ENCODE data around the gene NACA. TPM values are rescaled to one million over a fixed set of nuclear protein-coding genes. Genes with fewer than 3 reads are reported as not detected.

The NACA gene
- total and polyA plus RNA-seq, 2 of the 13 experiments (the other 11 are each of a cell fraction or from before 2014, with no cell fraction given) = 799 to 1,700 TPM

DNA sequence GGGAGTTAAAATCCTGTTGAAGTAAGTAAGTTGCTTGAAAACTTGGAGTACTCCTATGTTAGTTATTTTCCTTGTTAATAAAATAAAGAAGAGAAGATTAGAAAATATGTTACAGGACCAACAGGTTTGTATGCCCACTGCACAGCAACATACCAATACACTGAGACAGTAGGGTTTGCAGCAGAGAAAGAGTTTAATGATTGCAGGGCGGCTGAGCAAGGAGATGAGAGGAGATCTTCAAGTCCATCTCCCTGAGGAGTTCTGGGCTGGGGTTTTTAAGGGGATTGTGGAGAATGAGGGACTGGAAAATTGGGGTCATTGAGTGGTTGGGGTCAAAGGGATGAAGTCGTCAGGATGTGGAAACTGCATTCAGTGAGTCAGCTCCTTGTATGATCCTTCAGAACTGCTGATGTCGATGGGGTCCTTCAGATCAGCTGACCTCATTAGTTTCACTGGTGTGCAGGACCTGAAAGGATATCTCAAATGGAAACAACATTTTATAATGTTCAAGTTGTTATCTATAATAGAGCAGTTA, 33.7 kb upstream of the NACA start (continued):
- TF ChIP-seq, protein P1, sequence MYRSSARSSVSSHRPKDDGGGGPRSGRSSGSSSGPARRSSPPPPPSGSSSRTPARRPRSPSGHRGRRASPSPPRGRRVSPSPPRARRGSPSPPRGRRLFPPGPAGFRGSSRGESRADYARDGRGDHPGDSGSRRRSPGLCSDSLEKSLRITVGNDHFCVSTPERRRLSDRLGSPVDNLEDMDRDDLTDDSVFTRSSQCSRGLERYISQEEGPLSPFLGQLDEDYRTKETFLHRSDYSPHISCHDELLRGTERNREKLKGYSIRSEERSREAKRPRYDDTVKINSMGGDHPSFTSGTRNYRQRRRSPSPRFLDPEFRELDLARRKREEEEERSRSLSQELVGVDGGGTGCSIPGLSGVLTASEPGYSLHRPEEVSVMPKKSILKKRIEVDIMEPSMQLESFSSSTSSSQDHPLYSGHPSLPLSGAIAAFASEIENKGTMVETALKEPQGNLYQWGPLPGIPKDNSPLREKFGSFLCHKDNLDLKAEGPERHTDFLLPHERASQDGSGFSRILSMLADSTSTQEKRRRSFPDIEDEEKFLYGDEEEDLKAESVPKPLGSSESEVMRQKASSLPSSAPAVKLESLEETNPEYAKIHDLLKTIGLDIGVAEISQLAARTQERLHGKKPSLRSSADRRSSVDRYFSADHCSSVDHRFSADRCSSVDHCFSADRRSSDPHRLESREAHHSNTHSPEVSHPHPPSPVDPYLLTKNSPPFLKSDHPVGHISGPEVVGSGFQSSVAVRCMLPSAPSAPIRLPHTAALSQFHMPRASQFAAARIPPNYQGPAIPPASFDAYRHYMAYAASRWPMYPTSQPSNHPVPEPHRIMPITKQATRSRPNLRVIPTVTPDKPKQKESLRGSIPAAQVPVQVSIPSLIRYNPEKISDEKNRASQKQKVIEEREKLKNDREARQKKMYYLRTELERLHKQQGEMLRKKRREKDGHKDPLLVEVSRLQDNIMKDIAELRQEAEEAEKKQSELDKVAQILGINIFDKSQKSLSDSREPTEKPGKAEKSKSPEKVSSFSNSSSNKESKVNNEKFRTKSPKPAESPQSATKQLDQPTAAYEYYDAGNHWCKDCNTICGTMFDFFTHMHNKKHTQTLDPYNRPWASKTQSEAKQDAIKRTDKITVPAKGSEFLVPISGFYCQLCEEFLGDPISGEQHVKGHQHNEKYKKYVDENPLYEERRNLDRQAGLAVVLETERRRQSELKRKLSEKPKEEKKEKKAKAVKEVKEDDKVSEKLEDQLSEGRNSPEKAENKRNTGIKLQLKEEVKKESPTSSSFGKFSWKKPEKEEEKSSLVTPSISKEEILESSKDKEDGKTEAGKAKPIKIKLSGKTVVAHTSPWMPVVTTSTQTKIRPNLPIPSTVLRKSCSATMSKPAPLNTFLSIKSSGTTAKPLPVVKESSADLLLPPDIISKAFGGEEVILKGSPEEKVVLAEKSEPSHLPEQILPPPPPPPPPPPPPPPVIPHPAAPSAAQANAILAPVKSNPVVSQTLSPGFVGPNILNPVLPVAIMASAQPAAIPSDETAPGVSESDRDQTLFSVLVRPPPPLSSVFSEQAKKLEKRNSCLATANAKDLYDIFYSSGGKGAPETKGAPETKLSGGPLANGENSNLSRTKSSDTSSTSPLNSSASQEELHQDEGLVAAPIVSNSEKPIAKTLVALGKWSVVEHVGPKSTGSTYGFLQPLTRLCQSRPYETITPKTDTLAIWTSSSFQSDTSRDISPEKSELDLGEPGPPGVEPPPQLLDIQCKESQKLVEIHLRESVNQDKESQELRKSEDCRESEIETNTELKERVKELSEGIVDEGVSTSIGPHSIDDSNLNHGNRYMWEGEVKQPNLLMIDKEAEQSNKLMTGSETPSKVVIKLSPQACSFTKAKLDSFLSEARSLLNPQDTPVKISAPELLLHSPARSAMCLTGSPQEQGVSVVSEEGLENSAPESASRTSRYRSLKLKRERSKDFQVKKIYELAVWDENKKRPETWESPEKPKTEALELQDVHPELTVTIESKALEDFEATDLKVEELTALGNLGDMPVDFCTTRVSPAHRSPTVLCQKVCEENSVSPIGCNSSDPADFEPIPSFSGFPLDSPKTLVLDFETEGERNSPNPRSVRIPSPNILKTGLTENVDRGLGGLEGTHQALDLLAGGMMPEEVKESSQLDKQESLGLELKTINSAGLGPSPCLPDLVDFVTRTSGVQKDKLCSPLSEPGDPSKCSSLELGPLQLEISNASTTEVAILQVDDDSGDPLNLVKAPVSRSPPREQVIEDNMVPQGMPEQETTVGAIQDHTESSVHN (CRISPR knock-in tag; IDR thresholded peaks at IDR 0.05) = no peak
- no peak for TF ChIP-seq FLYWCH1 (CRISPR knock-in tag; IDR thresholded peaks at IDR 0.05)
- TF ChIP-seq ZSCAN20 (CRISPR knock-in tag; IDR thresholded peaks at IDR 0.05; ENCODE audit: borderline replicate concordance) = no peak
- no peak for TF ChIP-seq SMAD9 (CRISPR knock-in tag; IDR thresholded peaks at IDR 0.05)
- no peak for TF ChIP-seq ZBTB20 (CRISPR knock-in tag; IDR thresholded peaks at IDR 0.05; ENCODE audit: borderline replicate concordance, low read depth)
- no peak for TF ChIP-seq ZNF616 (CRISPR knock-in tag; IDR thresholded peaks at IDR 0.05; ENCODE audit: low read depth)
- no peak for TF ChIP-seq ZNF589 (CRISPR knock-in tag; conservative IDR thresholded peaks at IDR 0.05)
- TF ChIP-seq NR2F1 (CRISPR knock-in tag; IDR thresholded peaks at IDR 0.05) = no peak
- TF ChIP-seq ZNF12 (CRISPR knock-in tag; IDR thresholded peaks at IDR 0.05) = 0 out of 2 replicates have a peak, but pooled peaks have one; percentile 5
- TF ChIP-seq TCF7L2 (IDR thresholded peaks at IDR 0.05; ENCODE audit: low read depth, low read length) = no peak
- TF ChIP-seq BCL6 (CRISPR knock-in tag; IDR thresholded peaks at IDR 0.05) = no peak
- TF ChIP-seq, protein P2, sequence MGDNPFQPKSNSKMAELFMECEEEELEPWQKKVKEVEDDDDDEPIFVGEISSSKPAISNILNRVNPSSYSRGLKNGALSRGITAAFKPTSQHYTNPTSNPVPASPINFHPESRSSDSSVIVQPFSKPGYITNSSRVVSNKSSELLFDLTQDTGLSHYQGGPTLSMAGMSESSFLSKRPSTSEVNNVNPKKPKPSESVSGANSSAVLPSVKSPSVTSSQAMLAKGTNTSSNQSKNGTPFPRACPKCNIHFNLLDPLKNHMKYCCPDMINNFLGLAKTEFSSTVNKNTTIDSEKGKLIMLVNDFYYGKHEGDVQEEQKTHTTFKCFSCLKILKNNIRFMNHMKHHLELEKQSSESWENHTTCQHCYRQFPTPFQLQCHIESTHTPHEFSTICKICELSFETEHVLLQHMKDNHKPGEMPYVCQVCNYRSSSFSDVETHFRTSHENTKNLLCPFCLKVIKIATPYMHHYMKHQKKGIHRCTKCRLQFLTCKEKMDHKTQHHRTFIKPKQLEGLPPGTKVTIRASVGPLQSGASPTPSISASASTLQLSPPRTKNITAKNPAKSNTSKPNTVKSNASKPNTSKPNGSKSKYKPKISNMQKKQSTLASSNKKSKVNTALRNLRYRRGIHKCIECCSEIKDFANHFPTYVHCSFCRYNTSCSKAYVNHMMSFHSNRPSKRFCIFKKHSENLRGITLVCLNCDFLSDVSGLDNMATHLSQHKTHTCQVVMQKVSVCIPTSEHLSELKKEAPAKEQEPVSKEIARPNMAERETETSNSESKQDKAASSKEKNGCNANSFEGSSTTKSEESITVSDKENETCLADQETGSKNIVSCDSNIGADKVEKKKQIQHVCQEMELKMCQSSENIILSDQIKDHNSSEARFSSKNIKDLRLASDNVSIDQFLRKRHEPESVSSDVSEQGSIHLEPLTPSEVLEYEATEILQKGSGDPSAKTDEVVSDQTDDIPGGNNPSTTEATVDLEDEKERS (CRISPR knock-in tag; IDR thresholded peaks at IDR 0.05) = peak; percentile 100
- no peak for TF ChIP-seq ZNF343 (CRISPR knock-in tag; IDR thresholded peaks at IDR 0.05)
- no peak for TF ChIP-seq ZNF772 (CRISPR knock-in tag; IDR thresholded peaks at IDR 0.05)
- no peak for TF ChIP-seq ZBTB8A (CRISPR knock-in tag; IDR thresholded peaks at IDR 0.05; ENCODE audit: borderline replicate concordance, low read depth)
- peak; percentile 83 for TF ChIP-seq ZMYM2 (CRISPR knock-in tag; IDR thresholded peaks at IDR 0.05)
- no peak for TF ChIP-seq TIGD3 (CRISPR knock-in tag; IDR thresholded peaks at IDR 0.05; ENCODE audit: borderline replicate concordance)
- TF ChIP-seq PHF21A (CRISPR knock-in tag; IDR thresholded peaks at IDR 0.05) = no peak
